HG03045 (cell line): Measurements from ENCODE around the gene ADGRV1.
"Not testable (repeated sequence)": the region's sequence is repeated elsewhere in the genome, so short reads cannot be mapped to it uniquely, and the experiment has no call there.

Experiments used
- ATAC-seq: cut with Tn5 transposase; IDR thresholded peaks from one replicate; pipeline ENCODE4 v1.9.1; 2021; ENCODE audit warnings: mild to moderate bottlenecking, moderate library complexity; ENCODE audit not compliant: unreplicated experiment

The ADGRV1 gene

DNA sequence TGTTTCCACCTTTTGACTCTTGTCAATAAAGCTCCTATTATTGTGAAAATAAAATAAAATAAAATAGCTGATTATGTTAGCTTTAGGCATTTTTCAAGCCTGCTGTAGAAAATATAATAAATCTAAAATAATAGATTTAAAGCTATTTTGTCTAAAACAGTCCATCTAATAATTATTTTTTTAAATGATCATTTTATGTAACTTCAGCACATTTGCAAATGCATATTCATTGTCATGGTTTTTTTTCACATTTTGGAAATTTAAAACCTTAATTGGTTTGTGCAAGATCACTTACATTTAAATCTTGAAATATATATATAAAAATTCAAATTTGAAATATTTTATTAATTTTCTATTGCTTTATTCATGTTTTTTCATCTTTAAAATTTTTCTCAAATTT, 159.8 kb downstream of the ADGRV1 start:
- no peak for ATAC-seq

DNA sequence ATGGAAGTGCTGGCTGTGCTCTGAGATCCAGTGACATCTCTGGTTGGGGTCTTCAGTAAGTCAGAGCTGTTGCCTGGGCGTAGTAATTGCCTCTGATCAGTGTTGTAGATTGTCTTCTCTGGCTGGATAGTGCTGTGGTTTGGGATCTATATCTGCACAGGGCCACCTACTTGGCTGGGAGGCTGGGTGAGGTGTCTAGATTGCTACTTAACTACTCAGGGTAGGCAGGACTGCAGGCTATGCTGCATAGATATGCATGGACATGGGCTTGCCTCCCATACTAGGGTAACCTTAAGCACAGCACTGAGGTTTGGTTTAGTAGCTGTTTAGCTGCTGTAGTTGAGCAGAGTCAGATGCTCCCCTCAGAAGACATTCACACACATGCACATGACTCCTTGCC, 181.0 kb downstream of the ADGRV1 start:
- no peak for ATAC-seq

GRCh38 chr5:90740244-90740799, 181.7 kb downstream of the ADGRV1 start:
- no peak for ATAC-seq

DNA sequence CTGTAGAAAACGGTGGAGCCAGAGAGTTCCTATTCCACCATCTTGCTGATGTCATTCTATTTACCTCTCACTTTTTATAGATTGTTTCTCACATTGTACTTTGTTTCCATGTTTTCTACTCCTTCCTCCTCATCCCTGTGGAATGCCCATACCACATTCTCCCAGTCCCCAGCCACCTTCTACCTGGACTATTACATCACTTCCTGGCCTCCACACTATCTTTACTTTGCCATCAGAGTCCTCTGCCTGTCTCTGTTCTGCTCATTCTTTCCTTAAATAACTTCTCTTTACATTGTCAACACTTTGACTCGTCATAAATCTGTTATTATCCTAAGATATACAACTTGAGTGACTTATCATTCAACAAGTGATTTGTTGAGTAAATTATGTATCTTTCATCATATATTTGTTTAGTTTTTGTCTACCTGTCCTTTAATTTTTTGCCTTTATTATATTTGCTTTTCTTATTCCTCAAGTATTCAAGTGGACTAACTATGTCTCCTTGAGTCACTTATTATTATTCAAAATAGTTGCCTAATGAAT, 182.5 kb downstream of the ADGRV1 start:
- ATAC-seq: no peak

DNA sequence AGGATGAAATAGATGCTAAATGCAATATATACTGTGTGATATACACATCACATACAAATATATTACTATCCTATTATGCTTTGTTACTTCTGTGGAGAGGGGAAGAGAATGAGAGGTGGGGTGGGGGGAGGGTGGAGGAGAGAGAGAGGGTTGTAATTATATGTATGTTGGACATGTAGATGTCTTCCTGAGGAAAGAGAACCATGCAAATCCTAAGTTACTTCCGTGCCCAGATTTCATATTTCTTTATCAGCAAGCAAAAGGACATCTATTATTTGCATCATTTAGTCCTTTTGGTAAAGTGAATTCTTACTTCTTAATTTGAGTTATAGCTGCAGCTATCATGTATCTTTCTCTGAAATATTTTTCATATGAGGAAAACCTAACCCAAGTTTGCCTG, 187.5 kb downstream of the ADGRV1 start:
- no peak for ATAC-seq

DNA sequence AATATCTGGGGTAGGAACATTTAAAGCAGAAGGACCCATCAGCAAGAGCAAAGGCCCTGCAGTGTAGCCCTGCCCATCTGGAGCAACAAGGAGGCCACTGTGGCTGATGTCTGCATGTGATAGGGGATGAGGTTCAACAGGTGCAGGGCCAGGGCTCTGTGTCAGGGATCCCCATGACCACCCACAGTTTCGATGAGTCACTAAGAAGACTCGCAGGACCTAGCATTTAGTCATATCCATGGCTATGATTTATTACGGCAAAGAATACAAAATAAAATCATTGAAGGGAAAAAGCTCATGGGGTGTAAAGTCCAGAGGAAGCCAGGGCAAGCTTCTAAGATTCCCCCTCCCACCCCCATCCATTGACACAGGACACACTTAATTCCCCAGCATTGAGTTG, 188.6 kb downstream of the ADGRV1 start:
- no peak for ATAC-seq

- ATAC-seq: no peak
Measured at GRCh38 chr5:90747693-90748092, 189.1 kb downstream of the ADGRV1 start.

DNA sequence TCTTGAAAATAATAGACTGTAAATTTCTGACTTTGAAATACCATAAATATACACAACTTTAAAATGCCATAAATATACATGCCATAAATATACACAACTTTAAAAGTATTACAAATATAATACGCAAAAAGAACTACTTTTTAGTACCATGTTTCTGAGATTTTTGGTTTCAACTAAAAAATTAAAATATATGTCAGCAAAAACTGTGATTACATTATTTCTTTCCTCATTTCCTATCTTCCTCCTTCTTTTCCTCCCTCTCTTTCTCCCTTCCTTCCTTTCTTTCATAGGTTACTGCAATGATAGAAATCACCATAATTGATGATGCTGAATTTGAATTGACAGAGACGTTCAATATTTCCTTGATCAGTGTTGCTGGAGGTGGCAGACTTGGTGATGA, 200.5 kb downstream of the ADGRV1 start:
- ATAC-seq: no peak

DNA sequence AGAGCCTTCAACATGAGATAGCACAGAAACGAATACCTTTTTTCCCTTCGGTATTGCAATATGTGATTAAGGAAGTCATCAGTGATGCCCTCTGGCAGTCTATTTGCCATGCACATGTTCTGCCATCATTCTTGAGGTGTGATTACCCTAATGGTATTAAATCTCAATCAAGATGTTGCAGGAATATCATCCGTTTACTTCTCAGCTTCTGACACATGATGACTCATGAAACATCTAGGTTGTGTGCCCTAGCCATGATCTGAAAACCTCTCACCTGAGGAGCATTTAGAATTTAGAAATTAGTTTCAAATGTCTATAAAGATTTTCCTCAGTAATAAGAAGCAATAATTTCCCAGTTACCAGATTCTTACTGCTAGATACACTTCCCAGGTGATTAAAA, 209.1 kb downstream of the ADGRV1 start:
- ATAC-seq: no peak

DNA sequence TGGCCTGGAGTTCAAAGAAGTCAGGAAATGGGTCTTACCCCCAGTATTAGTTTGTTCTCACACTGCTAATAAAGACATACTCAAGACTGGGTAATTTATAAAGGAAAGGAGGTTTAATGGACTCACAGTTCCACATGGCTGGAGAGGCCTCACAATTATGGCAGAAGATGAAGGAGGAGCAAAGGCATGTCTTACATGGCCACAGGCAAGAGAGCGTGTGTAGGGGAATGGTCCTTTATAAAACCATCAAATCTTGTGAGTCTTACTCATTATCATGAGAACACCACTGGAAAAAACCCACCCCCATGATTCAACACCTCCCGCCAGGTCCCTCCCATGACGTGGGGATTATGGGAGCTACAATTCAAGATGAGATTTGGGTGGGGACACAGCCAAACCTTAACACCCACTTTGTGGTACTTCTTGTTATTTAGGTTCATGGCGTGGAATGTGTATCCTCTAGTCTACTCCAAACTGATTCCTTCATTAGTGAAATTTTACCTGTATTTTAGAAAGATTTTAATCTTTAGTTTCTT, 211.5 kb downstream of the ADGRV1 start:
- not testable (repeated sequence) for ATAC-seq

GRCh38 chr5:90777959-90778358, 219.4 kb downstream of the ADGRV1 start:
- no peak for ATAC-seq

GRCh38 chr5:90783460-90784333, 225.1 kb downstream of the ADGRV1 start:
- peak; percentile 86 for ATAC-seq

DNA sequence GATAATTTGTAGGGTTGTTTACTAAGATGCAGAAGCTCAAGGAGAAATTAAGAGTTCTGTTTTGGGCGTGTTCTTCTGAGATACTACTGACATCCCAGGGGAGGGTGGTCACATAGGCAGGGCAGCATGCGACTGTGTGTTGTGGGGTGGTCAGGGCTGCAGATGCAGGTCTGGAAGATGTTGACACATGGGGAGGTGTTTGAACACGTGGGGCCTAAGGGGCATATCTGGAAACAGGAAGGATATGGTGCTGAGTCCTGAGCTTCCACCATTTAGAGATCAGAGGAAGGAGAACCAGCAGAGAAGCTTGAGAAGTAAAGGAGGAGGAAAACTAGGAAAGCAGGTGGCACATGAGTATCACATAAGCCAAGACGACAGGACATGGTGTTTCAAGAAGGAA, 228.2 kb downstream of the ADGRV1 start:
- no peak for ATAC-seq

- ATAC-seq: no peak
Measured at GRCh38 chr5:90792725-90793124, 234.1 kb downstream of the ADGRV1 start.

GRCh38 chr5:90793183-90793582, 234.6 kb downstream of the ADGRV1 start:
- no peak for ATAC-seq

DNA sequence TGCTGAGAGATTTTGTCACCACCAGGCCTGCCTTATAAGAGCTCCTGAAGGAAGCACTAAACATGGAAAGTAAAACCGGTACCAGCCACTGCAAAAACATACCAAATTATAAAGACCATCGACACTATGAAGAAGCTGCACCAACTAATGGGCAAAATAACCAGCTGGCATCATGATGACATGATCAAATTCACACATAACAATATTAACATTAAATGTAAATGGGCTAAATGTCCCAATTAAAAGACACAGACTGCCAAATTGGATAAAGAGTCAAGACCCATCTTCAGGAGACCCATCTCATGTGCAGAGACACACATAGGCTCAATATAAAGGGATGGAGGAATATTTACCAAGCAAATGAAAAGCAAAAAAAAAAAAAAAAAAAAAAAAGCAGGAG, 238.3 kb downstream of the ADGRV1 start:
- not testable (repeated sequence) for ATAC-seq

GRCh38 chr5:90800082-90800481, 241.5 kb downstream of the ADGRV1 start:
- not testable (repeated sequence) for ATAC-seq

GRCh38 chr5:90800515-90800914, 241.9 kb downstream of the ADGRV1 start:
- not testable (repeated sequence) for ATAC-seq

- no peak for ATAC-seq
Measured at GRCh38 chr5:90802474-90803317, 244.1 kb downstream of the ADGRV1 start.

DNA sequence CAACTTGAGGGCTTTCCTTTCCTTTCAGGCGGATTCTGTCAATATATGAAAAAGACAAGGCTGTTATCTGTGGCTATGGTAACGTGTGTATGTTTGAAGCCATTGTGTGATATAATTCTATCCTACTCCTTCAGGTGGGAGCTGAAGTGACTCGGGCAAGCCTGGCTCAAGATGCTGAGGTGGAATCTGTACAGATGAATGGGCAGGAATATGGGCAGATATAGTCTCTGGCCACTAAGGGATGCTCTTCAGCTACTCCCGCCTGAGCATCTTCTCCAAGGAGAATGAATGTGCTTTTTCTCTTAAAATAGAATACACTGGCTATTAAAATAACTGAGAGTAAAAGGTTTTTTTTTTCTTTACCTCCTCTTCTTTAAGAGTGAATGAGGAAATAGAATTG, 244.8 kb downstream of the ADGRV1 start:
- ATAC-seq: no peak

DNA sequence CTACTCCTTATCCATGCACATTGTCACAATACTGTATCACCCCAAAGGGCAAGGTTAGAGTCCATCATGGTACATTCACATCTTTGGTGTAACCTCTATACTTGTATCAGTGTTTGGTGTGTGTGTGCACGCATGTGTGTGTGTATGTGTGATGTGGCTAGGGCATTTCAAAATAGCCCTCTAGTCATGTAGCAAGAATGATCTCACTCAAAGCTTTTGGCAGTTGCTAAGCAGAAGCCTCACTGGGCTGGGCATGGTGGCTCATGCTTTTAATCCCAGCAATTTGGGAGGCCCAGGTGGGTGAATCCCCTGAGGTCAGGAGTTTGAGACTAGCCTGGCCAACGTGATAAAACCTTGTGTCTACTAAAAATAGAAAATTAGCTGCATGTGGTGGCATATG, 245.3 kb downstream of the ADGRV1 start:
- ATAC-seq: no peak
